Karpas-422 (cell line): ENCODE data around the gene HS3ST4. TPM values are rescaled to one million over a fixed set of nuclear protein-coding genes. Genes with fewer than 3 reads are reported as not detected.

Source experiments
- DNase-seq: peaks from one replicate; pipeline ENCODE4 v3.0.0-alpha.2; 2015
- H2AFZ ChIP-seq: fragments of 200-600 bp; sonication (generic); 2 replicates; pipeline ENCODE4 v1.6.1; 2014; ENCODE audit warnings: antibody characterized with exemption, low read length, mixed read lengths
- H3K27ac ChIP-seq: fragments of 200-600 bp; sonication (generic); 2 replicates; pipeline ENCODE4 v1.5.1; 2014; ENCODE audit warnings: mild to moderate bottlenecking, low read length, moderate library complexity
- H3K27me3 ChIP-seq: fragments of 200-600 bp; sonication (generic); 2 replicates; pipeline ENCODE4 v1.6.1; 2014; ENCODE audit warnings: low read length, mixed read lengths
- H3K36me3 ChIP-seq: fragments of 200-600 bp; sonication (generic); 2 replicates; pipeline ENCODE4 v1.6.1; 2014; ENCODE audit warnings: low read length, mixed read lengths; ENCODE audit not compliant: insufficient read depth
- H3K4me1 ChIP-seq: fragments of 200-600 bp; sonication (generic); 2 replicates; pipeline ENCODE4 v1.6.1; 2014; ENCODE audit warnings: mild to moderate bottlenecking, low read length, mixed read lengths
- H3K4me2 ChIP-seq: fragments of 200-600 bp; sonication (generic); 2 replicates; pipeline ENCODE4 v1.6.1; 2014; ENCODE audit warnings: low read length, low read depth, mild to moderate bottlenecking; ENCODE audit not compliant: poor library complexity, severe bottlenecking
- H3K4me3 ChIP-seq: fragments of 200-600 bp; sonication (generic); 2 replicates; pipeline ENCODE4 v1.5.1; 2014; ENCODE audit warnings: mild to moderate bottlenecking, antibody characterized with exemption, low read length, mixed read lengths
- H3K79me2 ChIP-seq: fragments of 200-600 bp; sonication (generic); 2 replicates; pipeline ENCODE4 v1.6.1; 2014; ENCODE audit warnings: mild to moderate bottlenecking, low read length, mixed read lengths
- H3K9ac ChIP-seq: fragments of 200-600 bp; sonication (generic); 2 replicates; pipeline ENCODE4 v1.6.0; 2014; ENCODE audit warnings: low read length
- H3K9me2 ChIP-seq: fragments of 200-600 bp; sonication (generic), shearing (Covaris generic); replicated peaks from 2 replicates; pipeline ENCODE4 v1.6.0; 2014; ENCODE audit warnings: mild to moderate bottlenecking, low read length, moderate library complexity; ENCODE audit not compliant: insufficient read depth
- H3K9me3 ChIP-seq: fragments of 300-700, 200-600 bp; sonication (generic); 2 replicates; pipeline ENCODE4 v1.6.1; 2014; ENCODE audit warnings: low read length, mixed read lengths
- H4K20me1 ChIP-seq: fragments of 200-600 bp; sonication (generic); 2 replicates; pipeline ENCODE4 v1.6.1; 2014; ENCODE audit warnings: mild to moderate bottlenecking, antibody characterized with exemption, low read length, low read depth; ENCODE audit not compliant: insufficient read depth
- total RNA-seq: library from RNA; depleted of rRNA; stranded (reverse); fragments of >200 nt; shearing (Covaris generic); gene quantifications from 2 replicates; pipeline ENCODE4 v1.2.3, GENCODE V29; 2014; ENCODE audit warnings: low replicate concordance

HS3ST4 gene
- total RNA-seq, 1 experiment from 2014 or later = not detected

DNA sequence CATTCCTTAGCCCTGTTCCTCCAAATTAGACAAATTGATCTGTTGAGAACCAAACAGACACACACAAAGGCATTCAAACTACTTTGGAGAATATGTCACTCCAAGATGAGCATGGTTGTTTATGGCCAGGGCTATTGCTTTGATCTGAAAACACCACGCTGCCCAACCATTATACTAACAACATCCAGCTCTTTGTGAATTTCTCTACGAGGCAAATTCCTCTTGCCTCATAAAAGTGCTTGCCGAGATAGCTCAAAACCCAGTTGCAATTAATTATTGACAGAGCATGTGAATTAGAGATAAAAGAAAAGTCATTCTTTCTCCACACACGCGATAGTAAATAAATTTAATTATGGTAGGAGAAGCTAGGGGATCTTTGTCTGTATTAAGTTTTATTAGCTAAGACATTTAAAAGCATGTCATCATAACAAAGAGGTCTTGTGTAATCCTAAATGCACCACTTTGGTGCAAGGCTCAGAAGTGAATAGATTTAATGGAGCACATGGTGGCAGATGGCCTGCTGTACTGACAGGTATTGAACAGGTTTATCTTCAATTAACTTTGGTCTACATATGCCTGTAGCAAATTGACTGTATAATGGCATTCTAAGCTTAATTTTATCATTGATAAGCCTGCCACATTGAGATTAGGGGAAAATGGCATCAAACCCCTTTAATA is 441.8 kb downstream of the HS3ST4 start:
- no peak for DNase-seq
- H4K20me1 ChIP-seq = no peaks in the 10 kb centered on the region
- no peaks in the 10 kb centered on the region for H3K9me2 ChIP-seq
- no peaks in the 10 kb centered on the region for H3K36me3 ChIP-seq
- no peaks in the 10 kb centered on the region for H3K4me1 ChIP-seq
- no peaks in the 10 kb centered on the region for H3K9me3 ChIP-seq
- H3K9ac ChIP-seq = no peak overlapping the region
- H3K4me3 ChIP-seq = no peak overlapping the region
- no peak overlapping the region for H3K4me2 ChIP-seq
- H3K27ac ChIP-seq = no peak overlapping the region
- H2AFZ ChIP-seq = no peak overlapping the region
- H3K27me3 ChIP-seq = no peaks in the 10 kb centered on the region
- H3K79me2 ChIP-seq = no peaks in the 10 kb centered on the region

DNA sequence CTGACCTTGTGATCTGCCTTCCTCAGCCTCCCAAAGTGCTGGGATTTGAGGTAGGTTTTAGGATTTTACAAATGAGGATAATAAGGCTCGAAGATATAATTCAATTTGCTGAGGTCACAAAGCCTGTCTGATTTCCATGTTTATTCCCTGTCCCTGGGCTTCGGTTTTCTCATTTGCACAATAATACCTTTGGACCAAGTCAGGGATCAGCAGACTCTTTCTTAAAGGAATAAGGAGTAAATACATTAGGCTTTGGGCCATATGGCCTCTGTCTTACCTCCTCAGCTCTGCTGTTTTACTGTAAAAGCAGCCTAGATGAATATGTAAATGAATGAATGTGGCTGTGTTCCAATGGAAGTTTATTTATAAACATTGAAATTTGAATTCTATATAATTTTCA is 442.8 kb downstream of the HS3ST4 start:
- Histone ChIP-seq H3K36me3 (no peaks in the 10 kb centered on the region), H3K4me1 (no peaks in the 10 kb centered on the region), H3K4me2 (no peak overlapping the region), H3K4me3 (no peak overlapping the region), H2AFZ (no peak overlapping the region), H3K9me3 (no peaks in the 10 kb centered on the region), H3K9ac (no peak overlapping the region), H4K20me1 (no peaks in the 10 kb centered on the region), H3K27me3 (no peaks in the 10 kb centered on the region), H3K9me2 (no peaks in the 10 kb centered on the region), H3K79me2 (no peaks in the 10 kb centered on the region), H3K27ac (no peak overlapping the region)
- DNase-seq = no peak

DNA sequence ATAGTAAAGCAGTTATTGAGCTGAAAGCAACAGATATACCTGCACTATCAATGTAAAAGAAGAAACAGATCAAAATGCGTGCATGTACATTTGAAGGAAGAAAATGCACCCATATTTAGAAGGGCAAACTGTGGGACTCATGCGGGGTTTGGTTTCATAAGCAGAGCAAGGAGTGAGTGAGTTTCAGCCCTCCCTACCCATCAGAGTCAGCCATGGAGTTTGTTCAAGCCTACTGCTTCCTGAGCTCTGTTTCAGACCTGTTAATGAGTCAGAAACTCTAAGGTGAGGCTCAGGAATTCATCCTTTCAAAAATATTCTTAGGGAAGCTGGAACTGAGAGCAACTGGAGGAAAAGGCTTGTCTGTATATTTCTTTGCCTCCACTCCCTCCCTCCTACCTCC is 446.2 kb downstream of the HS3ST4 start:
- H3K9me2 ChIP-seq = no peaks in the 10 kb centered on the region

DNA sequence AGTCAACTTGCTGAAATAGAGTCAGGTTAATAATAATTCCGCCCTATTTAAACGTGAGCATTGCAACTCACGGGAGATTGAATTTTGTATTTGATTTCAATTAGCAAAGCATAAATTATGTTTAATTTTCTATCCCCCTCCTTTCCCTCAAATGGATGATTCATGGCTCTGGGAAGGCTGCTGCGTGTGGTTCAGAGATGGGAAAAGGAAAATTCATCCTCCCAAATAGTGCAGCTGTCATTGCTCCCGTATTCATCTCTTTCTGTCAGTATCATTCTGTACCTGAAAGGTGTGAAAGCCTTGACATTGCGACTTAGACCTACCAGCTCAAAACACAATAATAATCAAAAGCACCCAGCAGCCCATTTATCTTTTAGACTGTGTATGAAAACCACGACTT is 447.3 kb downstream of the HS3ST4 start:
- Histone ChIP-seq H3K79me2 (no peaks in the 10 kb centered on the region), H2AFZ (no peak overlapping the region), H3K27me3 (no peaks in the 10 kb centered on the region), H3K4me1 (no peaks in the 10 kb centered on the region), H4K20me1 (no peaks in the 10 kb centered on the region), H3K36me3 (no peaks in the 10 kb centered on the region), H3K9ac (no peak overlapping the region), H3K9me2 (no peaks in the 10 kb centered on the region), H3K4me2 (no peak overlapping the region), H3K27ac (no peak overlapping the region), H3K4me3 (no peak overlapping the region), H3K9me3 (no peaks in the 10 kb centered on the region)
- DNase-seq = no peak

More for the DNA sequence above, 446.2 kb downstream of the HS3ST4 start:
- Histone ChIP-seq H3K4me2 (no peak overlapping the region), H3K9me3 (no peaks in the 10 kb centered on the region), H3K27me3 (no peaks in the 10 kb centered on the region), H3K36me3 (no peaks in the 10 kb centered on the region), H2AFZ (no peak overlapping the region), H3K9ac (no peak overlapping the region), H4K20me1 (no peaks in the 10 kb centered on the region), H3K4me1 (no peaks in the 10 kb centered on the region), H3K4me3 (no peak overlapping the region), H3K79me2 (no peaks in the 10 kb centered on the region), H3K27ac (no peak overlapping the region)
- no peak for DNase-seq

DNA sequence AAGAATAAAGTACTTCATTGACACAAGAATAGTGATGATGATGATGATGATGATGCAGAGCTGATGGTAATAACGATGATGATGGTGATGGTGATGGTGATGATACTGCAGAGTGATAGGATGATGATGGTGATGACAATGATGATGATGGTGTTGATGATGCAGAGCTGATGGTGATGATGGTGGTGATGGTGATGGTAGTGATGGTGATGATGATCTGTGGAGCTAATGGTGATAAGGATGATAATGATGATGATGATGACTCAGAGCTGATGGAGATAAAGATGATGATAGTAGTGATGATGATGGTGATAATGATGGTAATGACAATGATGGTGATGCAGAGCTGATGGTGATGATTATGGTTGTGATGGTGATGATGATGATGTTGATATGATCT is 448.1 kb downstream of the HS3ST4 start:
- Histone ChIP-seq H3K4me1 (no peaks in the 10 kb centered on the region), H3K36me3 (no peaks in the 10 kb centered on the region), H2AFZ (no peak overlapping the region), H3K4me3 (no peak overlapping the region), H3K4me2 (no peak overlapping the region), H3K9me2 (no peaks in the 10 kb centered on the region), H3K79me2 (no peaks in the 10 kb centered on the region), H3K27me3 (no peaks in the 10 kb centered on the region), H3K27ac (no peak overlapping the region), H3K9me3 (no peaks in the 10 kb centered on the region), H4K20me1 (no peaks in the 10 kb centered on the region), H3K9ac (no peak overlapping the region)
- DNase-seq = no peak

DNA sequence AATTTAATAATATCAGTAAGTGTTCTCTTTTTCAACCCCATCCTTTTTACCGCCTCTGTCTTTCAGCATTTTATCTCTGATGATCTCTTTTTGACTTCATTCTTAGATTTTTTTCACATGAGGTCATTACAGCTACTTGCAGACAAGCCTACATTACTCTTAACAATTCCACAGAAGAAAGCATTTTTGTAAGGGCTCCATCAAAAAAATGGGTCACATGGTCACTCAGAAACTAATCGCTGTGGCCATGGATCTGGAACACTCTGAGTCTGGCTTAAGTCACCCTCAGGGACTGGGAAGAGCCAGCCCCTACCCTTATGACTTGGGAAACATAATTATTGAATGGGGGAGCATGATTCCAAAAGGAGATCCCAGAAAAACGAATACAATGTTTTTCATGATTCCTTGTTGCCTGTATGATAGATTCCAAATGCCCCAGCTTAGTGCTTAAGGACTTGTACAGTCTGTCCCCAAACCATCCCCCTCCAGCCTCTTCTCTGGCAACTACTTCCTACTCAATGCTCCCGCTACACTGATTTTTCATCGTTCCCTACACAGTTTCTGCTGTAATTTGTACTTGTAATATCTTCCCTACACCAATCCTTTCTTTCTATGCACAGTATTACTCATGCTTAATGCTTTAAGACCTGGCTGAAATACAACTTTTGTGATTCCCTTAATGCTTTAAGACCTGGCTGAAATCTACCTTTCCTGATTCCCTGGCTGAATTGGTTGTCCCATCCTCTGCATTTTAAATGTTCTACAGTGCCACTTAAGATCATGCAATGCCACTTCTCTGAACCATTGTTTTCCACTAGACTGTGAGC is 457.8 kb downstream of the HS3ST4 start:
- H3K36me3 ChIP-seq = no peaks in the 10 kb centered on the region
- H3K4me1 ChIP-seq = no peaks in the 10 kb centered on the region
- no peaks in the 10 kb centered on the region for H3K79me2 ChIP-seq
- no peak for DNase-seq
- H3K27ac ChIP-seq = no peak overlapping the region
- H3K27me3 ChIP-seq = no peaks in the 10 kb centered on the region
- no peaks in the 10 kb centered on the region for H3K9me2 ChIP-seq
- H3K4me3 ChIP-seq = no peak overlapping the region
- H3K4me2 ChIP-seq = no peak overlapping the region
- no peak overlapping the region for H2AFZ ChIP-seq
- no peak overlapping the region for H3K9ac ChIP-seq
- no peaks in the 10 kb centered on the region for H4K20me1 ChIP-seq
- H3K9me3 ChIP-seq = no peaks in the 10 kb centered on the region

DNA sequence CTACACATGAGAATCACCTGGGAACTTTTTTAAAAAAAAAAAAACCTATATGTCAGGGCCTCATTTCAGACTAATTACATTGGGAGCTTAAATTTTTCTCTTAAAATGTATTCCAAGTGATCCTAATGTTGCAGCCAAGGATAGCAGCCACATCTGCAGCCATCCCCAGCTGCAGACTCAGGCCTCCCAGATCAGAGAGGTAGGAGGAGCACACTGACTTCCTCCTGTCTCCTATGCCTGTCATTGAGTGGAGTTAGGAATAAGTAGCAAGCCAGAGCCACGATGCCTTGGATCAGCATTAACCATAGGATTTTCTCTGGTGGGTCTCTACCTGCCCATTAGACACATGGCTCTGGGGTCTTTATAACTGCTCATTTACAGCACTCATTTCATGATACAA is 463.5 kb downstream of the HS3ST4 start:
- Histone ChIP-seq H3K36me3 (no peaks in the 10 kb centered on the region), H3K4me3 (no peak overlapping the region), H2AFZ (no peak overlapping the region), H3K27me3 (no peaks in the 10 kb centered on the region), H3K9me3 (no peaks in the 10 kb centered on the region), H3K9ac (no peak overlapping the region), H3K79me2 (no peaks in the 10 kb centered on the region), H3K4me2 (no peak overlapping the region), H3K9me2 (no peaks in the 10 kb centered on the region), H4K20me1 (no peaks in the 10 kb centered on the region), H3K4me1 (no peaks in the 10 kb centered on the region), H3K27ac (no peak overlapping the region)
- no peak for DNase-seq

DNA sequence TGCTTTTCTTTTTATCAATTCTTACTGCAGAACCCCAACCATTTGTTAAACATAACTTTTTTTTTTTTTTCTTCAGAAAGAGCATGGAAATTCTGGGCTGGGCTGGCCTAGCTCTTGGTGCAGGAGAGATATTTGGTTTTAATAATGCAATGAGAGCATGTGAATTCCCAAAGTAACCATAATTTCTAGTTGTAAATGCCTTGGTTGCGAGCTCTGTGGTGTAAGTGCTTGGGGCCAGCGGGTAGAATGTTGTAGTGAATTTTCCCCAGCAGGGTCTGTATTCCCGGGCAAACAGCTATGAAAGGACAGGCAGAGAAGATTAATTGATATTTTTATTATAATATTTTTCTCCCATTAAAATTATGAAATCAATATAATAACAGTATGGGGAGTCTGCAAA is 465.6 kb downstream of the HS3ST4 start:
- Histone ChIP-seq H3K79me2 (no peaks in the 10 kb centered on the region), H3K9me3 (no peaks in the 10 kb centered on the region), H3K4me2 (no peak overlapping the region), H2AFZ (no peak overlapping the region), H3K27ac (no peak overlapping the region), H3K9me2 (no peaks in the 10 kb centered on the region), H3K27me3 (no peaks in the 10 kb centered on the region), H3K9ac (no peak overlapping the region), H3K36me3 (no peaks in the 10 kb centered on the region), H4K20me1 (no peaks in the 10 kb centered on the region), H3K4me3 (no peak overlapping the region), H3K4me1 (no peaks in the 10 kb centered on the region)
- DNase-seq = no peak
